HG03520 (cell line): ENCODE results near the gene VSTM4.

Experiments used
- ATAC-seq: cut with Tn5 transposase; IDR thresholded peaks from one replicate; pipeline ENCODE4 v1.9.1; 2021; ENCODE audit warnings: mild to moderate bottlenecking, moderate library complexity; ENCODE audit not compliant: unreplicated experiment

The VSTM4 gene

GRCh38 chr10:49012603-49013002 is 102.7 kb downstream of the VSTM4 start:
- ATAC-seq: no peak

DNA sequence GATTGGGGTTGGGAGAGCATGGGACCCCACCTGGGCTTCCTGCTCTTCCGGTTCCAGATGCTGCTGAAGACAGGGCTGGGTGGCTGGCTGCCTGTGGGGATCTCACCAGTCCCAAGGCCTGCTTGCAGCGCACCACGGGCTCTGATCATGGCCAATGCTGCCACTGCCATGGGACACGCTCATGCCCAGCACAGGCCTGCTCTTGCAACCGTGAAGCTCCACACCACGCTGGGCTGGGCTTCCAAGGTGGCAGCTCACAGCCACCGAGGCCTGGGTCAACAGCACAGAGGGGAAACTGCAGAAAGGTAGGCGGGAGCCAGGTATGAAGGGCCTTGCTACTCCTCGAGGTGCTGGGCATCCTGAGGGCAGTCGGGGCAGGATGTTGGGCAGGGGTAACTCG is 103.6 kb downstream of the VSTM4 start:
- no peak for ATAC-seq

DNA sequence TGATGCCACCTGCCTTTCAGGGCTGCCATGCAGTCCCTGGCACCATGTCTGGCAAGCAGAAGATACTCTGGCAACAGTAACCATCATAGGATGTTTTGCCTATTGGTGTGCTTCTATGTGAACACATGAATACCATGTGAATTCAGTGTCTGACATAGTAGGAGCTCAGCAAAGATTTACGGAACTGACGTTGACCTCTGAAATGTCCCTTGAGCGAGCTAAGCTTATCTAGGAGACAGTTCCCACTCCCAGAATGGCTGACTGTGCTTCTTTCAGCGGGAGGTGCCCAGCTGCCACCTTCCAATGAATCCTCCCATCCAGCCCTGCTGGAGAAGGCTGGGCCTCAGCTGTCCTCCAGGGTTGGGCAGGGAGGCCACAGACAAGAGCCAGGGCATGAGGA is 104.5 kb downstream of the VSTM4 start:
- ATAC-seq: no peak

DNA sequence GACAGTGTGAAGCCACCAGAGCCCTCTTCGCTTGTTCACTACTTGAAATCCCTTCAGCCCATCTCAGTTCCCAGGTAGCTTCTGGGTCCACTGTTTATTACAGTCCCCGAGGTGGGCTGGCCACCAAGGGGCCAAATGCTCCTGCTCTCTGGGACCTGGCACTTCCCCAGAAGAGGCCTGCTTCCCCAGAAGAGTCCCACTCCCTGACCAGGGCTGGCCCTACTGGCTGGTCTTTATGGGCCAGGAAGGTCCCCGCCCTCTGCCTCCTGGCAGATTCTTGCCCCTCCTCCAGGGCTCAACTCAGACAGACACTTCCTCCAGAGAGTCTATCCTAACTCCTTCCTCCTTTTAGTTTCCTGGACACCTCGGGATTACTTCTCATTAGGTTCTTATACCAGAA is 105.0 kb downstream of the VSTM4 start:
- no peak for ATAC-seq

- no peak for ATAC-seq
These were observed 105.9 kb downstream of the VSTM4 start for GRCh38 chr10:49009199-49009979.

GRCh38 chr10:49008505-49009198 is 106.7 kb downstream of the VSTM4 start:
- ATAC-seq: no peak

GRCh38 chr10:49008091-49008490 is 107.2 kb downstream of the VSTM4 start:
- no peak for ATAC-seq

GRCh38 chr10:49007129-49007528 is 108.2 kb downstream of the VSTM4 start:
- no peak for ATAC-seq

GRCh38 chr10:49005270-49005669 is 110.1 kb downstream of the VSTM4 start:
- ATAC-seq: no peak

GRCh38 chr10:49001870-49002672 is 113.3 kb downstream of the VSTM4 start:
- ATAC-seq: no peak

DNA sequence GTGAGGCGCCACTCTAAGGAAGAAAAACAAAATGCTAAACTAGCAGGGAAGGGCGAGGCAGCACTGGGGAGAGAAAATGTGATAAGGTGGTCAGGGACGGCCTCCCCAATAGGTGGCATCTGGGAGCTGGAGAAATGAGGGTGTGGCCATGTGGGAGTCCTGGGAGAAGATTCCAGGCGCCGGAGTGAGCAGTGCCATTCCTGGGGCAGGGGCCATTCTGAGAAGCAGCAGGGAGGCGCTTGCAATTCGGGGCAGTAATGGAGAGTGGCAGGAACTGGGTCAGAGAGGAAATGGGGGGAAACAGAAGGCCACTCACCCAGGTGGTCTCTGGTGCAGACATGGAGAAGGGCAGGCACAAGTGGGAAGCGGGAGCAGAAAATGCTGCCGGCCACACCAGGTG is 113.9 kb downstream of the VSTM4 start:
- no peak for ATAC-seq

DNA sequence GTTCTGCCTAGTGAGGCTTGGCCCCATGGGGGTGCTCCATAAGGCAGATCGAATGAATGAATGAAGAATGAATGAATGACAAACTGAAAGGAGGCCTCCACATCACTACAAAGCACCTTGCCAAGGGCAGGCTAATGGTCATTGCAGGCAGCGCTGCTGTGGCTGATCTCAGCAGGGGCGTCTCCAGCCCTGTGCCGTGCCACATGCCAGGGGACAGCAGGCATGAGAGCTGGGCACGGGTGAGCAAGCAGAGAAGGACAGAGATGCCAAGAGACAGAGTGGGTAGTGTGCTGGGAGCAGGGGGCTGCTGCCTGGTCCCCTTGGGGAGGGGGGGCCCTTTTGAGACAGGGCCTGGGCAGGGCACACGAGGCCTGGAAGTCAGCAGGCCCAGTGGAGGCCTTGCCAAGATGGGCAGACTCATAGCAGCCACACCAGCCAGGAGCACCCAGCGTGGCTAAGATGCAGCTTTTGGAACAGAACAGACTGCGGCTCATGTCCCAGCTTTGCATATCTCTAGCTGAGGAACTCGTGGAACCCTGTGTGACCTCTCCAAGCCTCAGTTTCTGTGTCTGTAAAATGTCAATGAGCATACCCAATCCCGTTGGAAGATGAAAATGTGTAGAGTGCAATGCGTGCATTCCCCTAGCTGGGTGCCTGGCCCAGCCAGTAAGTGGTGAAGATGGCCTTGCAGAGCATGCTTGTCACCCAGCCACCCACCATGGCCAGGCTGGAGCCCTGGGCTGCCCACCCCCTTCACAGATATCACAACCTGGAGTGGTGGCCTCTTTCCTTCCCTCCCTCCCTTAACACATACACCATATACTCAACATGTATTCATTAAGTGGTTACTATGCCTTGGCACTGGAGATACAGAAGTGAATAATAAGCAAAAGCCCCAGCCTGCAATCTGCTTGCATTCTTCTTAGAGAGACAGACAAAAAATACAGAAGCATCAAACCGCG is 114.6 kb downstream of the VSTM4 start:
- ATAC-seq: no peak

DNA sequence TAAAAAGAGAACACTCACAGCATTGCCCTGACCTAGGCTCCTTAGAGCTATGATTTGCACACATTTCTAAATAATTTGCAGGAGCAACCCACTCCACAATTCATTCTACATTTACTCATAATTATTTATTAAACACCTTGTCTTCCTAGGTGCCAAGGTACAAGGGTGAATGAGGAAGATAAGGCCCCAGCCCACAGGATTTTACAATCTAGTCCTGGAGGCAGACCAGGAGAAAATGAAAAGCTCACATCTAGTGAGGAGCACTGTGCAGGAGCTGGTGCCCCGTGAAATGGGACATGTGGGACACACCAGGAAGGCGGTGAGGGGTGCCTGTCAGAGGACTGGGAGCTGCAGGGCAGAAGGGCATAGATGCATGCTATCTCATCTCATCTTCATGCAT is 116.0 kb downstream of the VSTM4 start:
- no peak for ATAC-seq

DNA sequence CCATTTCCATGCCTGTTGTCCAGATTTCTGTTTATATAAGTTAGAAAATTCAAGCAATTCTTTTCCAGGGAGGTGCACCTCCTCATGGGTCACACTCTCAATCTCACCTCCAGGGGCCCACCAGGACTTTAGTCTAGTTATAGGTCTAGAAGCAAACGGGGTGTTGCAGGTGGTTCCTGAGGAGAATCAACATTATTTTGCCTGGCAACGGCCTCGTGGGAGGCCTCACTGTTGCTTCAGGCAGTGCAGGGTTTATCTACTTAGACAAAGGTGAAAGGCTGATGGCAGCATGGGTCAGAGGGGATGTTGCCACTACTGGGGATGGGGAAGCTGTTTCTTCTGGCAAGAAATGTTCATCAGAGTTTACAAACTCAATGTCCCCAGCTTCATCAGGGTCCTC is 119.0 kb downstream of the VSTM4 start:
- no peak for ATAC-seq

GRCh38 chr10:48993627-48994026 is 121.7 kb downstream of the VSTM4 start:
- ATAC-seq: no peak

- ATAC-seq: no peak
These were observed 125.1 kb downstream of the VSTM4 start for GRCh38 chr10:48990226-48990625.

GRCh38 chr10:48985621-48986158 is 129.6 kb downstream of the VSTM4 start:
- no peak for ATAC-seq

DNA sequence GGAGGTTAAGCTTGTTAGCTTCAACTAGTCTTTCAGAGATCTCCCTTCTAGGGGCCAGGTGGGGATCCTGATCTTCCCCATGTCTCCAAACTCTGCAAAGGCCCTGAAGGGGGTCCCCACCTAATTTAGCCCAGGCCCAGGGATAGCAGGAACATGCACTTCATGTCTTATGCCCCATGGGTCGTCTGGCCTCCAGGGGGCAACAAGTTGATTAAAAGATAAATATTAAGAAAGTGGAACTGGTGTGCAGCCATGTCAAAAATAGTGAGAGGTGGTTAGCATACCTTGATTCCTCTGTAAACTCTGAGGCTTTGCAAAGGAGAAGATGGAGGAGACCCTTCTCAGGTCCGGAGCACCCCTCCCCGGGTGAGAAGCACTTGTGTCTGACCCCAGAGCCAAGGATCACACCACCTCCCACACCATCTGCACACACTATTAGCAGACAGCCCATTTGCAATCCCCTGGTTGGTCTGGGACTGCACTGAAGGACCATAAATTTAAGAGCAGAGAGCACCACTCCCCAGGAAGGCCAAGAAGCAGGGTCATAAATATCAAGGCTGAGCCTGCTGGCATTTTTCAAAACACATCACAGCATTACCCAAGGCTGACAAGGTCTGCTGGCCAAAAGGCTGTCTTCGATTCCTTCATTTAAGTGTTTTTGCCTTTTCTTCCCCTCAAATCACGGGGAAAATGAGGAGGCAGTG is 131.5 kb downstream of the VSTM4 start:
- ATAC-seq: no peak

DNA sequence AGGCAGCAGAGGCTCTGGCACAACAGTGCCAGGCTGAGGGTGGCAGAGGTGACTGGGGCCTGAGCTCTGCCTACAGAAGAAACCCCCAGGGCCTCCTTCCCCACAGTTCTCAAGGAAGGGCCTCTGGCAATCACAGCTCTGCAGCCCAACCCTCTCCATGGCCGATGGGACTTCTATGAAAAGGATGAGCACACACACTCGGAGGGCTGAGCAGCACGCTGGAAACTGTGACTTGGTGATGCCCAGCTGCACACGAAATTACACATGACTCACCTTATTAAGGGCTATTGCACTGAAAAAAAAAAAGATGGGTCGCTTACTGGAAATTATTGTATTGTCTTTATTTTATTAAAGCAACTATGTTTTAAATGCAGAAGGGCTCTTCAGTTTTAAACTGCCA is 132.7 kb downstream of the VSTM4 start:
- ATAC-seq: no peak
